DOHH2 (cell line): ENCODE results near the gene EDC3.
A peak's percentile ranks its signal among the peaks of the same experiment; 100 is the strongest.
"Not testable (repeated sequence)": the region's sequence is repeated elsewhere in the genome, so short reads cannot be mapped to it uniquely, and the experiment has no call there.

ENCODE experiments used
- H3F3A ChIP-seq: fragments of 200-600 bp; sonication (generic), shearing (Covaris generic); 2 replicates; pipeline ENCODE4 v1.6.0; 2016; ENCODE audit warnings: antibody characterized with exemption, mild to moderate bottlenecking; ENCODE audit not compliant: control insufficient read depth, insufficient read depth
- H3K27ac ChIP-seq: fragments of 200-600 bp; sonication (generic); 2 replicates; pipeline ENCODE4 v1.5.1; 2014; ENCODE audit warnings: low read depth, mild to moderate bottlenecking, low read length, moderate library complexity
- H3K27me3 ChIP-seq: fragments of 200-600 bp; sonication (generic); 2 replicates; pipeline ENCODE4 v1.6.1; 2014; ENCODE audit warnings: mild to moderate bottlenecking, low read length, mixed read lengths; ENCODE audit not compliant: control insufficient read depth
- H3K36me3 ChIP-seq: fragments of 200-600 bp; sonication (generic); 2 replicates; pipeline ENCODE4 v1.6.1; 2014; ENCODE audit warnings: mild to moderate bottlenecking, low read length, moderate library complexity, mixed read lengths; ENCODE audit not compliant: control insufficient read depth
- H3K4me1 ChIP-seq: fragments of 200-600 bp; sonication (generic); 2 replicates; pipeline ENCODE4 v1.6.1; 2014; ENCODE audit warnings: mild to moderate bottlenecking, low read length, mixed read lengths; ENCODE audit not compliant: control insufficient read depth
- H3K4me2 ChIP-seq: fragments of 200-600 bp; sonication (generic); 2 replicates; pipeline ENCODE4 v1.6.0; 2014; ENCODE audit warnings: mild to moderate bottlenecking, low read length, moderate library complexity
- H3K4me3 ChIP-seq: fragments of 200-600 bp; sonication (generic); 2 replicates; pipeline ENCODE4 v1.5.1; 2014; ENCODE audit warnings: mild to moderate bottlenecking, low read length, mixed read lengths
- H3K79me2 ChIP-seq: fragments of 200-600 bp; sonication (generic); 2 replicates; pipeline ENCODE4 v1.6.1; 2014; ENCODE audit warnings: mild to moderate bottlenecking, low read length, mixed read lengths; ENCODE audit not compliant: control insufficient read depth
- H3K9me2 ChIP-seq: fragments of 200-600 bp; sonication (generic); replicated peaks from 2 replicates; pipeline ENCODE4 v1.6.1; 2014; ENCODE audit warnings: mild to moderate bottlenecking, low read length, mixed read lengths; ENCODE audit not compliant: control insufficient read depth
- H3K9me3 ChIP-seq: fragments of 200-600 bp; sonication (generic); 2 replicates; pipeline ENCODE4 v1.6.1; 2014; ENCODE audit warnings: antibody characterized with exemption, low read length, mixed read lengths; ENCODE audit not compliant: control insufficient read depth, insufficient read depth
- H4K20me1 ChIP-seq: fragments of 200-600 bp; sonication (generic); 2 replicates; pipeline ENCODE4 v1.6.0; 2014; ENCODE audit warnings: low read depth, mild to moderate bottlenecking, antibody characterized with exemption, low read length, moderate library complexity; ENCODE audit not compliant: control insufficient read depth, insufficient read depth
- CTCF ChIP-seq: fragments of 200-600 bp; sonication (generic); IDR thresholded peaks from one replicate; pipeline ENCODE4 v1.5.1; 2014; ENCODE audit warnings: antibody characterized with exemption, mild to moderate bottlenecking, low read depth, low read length; ENCODE audit not compliant: poor library complexity, severe bottlenecking
- EZH2phosphoT487 ChIP-seq: fragments of 200-600 bp; sonication (generic); IDR thresholded peaks from 2 replicates; pipeline ENCODE4 v1.6.1; 2017; ENCODE audit warnings: borderline replicate concordance, mild to moderate bottlenecking, antibody characterized with exemption, low read length, moderate library complexity, mixed read lengths

EDC3 gene, protein sequence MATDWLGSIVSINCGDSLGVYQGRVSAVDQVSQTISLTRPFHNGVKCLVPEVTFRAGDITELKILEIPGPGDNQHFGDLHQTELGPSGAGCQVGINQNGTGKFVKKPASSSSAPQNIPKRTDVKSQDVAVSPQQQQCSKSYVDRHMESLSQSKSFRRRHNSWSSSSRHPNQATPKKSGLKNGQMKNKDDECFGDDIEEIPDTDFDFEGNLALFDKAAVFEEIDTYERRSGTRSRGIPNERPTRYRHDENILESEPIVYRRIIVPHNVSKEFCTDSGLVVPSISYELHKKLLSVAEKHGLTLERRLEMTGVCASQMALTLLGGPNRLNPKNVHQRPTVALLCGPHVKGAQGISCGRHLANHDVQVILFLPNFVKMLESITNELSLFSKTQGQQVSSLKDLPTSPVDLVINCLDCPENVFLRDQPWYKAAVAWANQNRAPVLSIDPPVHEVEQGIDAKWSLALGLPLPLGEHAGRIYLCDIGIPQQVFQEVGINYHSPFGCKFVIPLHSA

DNA sequence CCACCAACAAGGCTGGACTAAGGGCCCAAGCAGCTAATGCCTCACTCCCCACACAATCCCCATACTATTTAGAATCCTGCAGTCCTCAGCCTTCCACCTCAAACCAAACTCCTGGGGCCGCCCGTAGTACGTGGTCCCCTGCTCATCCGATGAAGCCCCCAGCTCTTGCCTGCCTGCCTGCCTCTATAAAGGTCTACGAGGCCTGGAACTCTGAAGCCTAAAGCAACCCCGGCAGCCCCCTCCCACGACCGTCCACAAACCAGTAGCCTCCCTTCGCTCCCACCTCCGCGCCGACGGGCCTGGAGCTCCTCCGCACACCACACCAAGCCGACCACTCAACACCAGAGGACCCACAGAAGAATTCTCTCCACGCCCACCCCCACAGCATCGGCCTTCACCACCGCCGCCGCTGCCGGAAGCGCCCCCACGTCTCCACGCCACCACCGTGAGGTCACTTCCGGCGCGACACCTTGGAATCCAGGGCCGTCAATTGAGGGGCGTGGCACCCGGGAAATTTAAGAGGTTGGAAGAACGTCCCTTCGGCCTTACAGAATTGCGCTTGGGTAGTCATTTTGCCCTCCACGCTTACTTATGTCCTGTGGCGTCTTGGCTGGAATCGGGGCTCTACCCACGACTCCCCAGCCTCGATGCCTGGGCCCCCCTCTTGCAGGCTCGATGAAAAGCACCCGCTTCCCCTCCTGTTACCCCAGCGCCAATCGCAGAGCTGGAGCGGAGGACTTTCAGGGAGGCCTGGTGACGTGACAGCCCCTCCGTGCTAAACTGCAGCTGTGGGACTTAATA, at the start of gene EDC3:
Gene EDC3 (minus strand): TSS at position 428 of the 801 bp plus-strand sequence. CDS start 20,900 bp downstream, outside the sequence.
- Histone ChIP-seq H3K4me2 (peak within 1 kb of the TSS; percentile 97), H3K9me3 (no peaks in the 10 kb centered on the region), H3K4me1 (peaks cover 21% of the 10 kb centered on the region), H3K4me3 (peak within 1 kb of the TSS; percentile 76), H3K27ac (peak within 1 kb of the TSS; percentile 20), H4K20me1 (no peaks in the 10 kb centered on the region), H3F3A (0 out of 2 replicates have a peak, but pooled peaks cover 3% of the 10 kb centered on the region), H3K9me2 (no peaks in the 10 kb centered on the region), H3K79me2 (peaks cover 55% of the 10 kb centered on the region), H3K27me3 (no peaks in the 10 kb centered on the region), H3K36me3 (no peaks in the 10 kb centered on the region)
- TF ChIP-seq EZH2phosphoT487 (no peak), CTCF (no peak)

- H3K27ac ChIP-seq = no peak overlapping the region
- TF ChIP-seq EZH2phosphoT487 (no peak), CTCF (no peak)
- no peaks in the 10 kb centered on the region for H3F3A ChIP-seq
- no peaks in the 10 kb centered on the region for H4K20me1 ChIP-seq
- no peaks in the 10 kb centered on the region for H3K79me2 ChIP-seq
- no peak overlapping the region for H3K4me2 ChIP-seq
- no peaks in the 10 kb centered on the region for H3K9me2 ChIP-seq
- no peaks in the 10 kb centered on the region for H3K27me3 ChIP-seq
- peaks cover 5% of the 10 kb centered on the region; the same call in 1 of the 2 replicates for H3K4me1 ChIP-seq
- H3K9me3 ChIP-seq = peaks cover 15% of the 10 kb centered on the region
- no peak overlapping the region for H3K4me3 ChIP-seq
- H3K36me3 ChIP-seq = no peaks in the 10 kb centered on the region
Measured at GRCh38 chr15:74742422-74742821, 46.6 kb upstream of the EDC3 start.

DNA sequence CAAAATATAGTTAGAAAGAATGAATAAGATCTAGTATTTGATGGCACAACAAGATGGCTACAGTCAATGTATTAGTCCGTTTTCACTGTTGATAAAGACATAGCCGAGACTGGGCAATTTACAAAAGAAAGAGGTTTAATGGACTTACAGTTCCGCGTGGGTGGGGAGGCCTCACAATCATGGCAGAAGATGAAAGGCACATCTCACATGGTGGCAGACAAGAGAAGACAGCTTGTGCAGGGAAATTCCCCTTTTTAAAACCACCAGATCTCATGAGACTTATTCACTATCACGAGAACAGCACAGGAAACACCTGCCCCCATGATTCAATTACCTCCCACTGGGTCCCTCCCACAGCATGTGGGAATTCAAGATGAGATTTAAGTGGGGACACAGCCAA, 42.4 kb upstream of the EDC3 start:
- H3K4me2 ChIP-seq, H3F3A ChIP-seq, H3K79me2 ChIP-seq, H4K20me1 ChIP-seq, H3K4me3 ChIP-seq, H3K36me3 ChIP-seq, H3K4me1 ChIP-seq, H3K27ac ChIP-seq, H3K9me2 ChIP-seq: not testable (repeated sequence)
- peaks cover 15% of the 10 kb centered on the region for H3K9me3 ChIP-seq
- peaks cover 18% of the 10 kb centered on the region for H3K27me3 ChIP-seq
